HG03159 (cell line): ENCODE measurements around the gene NPDC1.

Experiments
- ATAC-seq: cut with Tn5 transposase; IDR thresholded peaks from one replicate; pipeline ENCODE4 v1.9.1; 2021; ENCODE audit warnings: mild to moderate bottlenecking, moderate library complexity; ENCODE audit not compliant: unreplicated experiment

Gene NPDC1

GRCh38 chr9:137046088-137046787 lies at the start of gene NPDC1:
Gene NPDC1 (minus strand): TSS chr9:137046177. CDS start chr9:137045989, 188 bp downstream.
- no peak for ATAC-seq

- no peak for ATAC-seq
Observed at GRCh38 chr9:137089232-137089947, 43.4 kb upstream of the NPDC1 start.

- ATAC-seq, result no peak
Observed at GRCh38 chr9:137088121-137088520, 42.1 kb upstream of the NPDC1 start.

GRCh38 chr9:137087409-137087925 lies 41.5 kb upstream of the NPDC1 start:
- ATAC-seq, result no peak

GRCh38 chr9:137086531-137087408 lies 40.8 kb upstream of the NPDC1 start, which contains the start of gene MAN1B1:
Gene MAN1B1 (plus strand): TSS chr9:137086985. CDS start chr9:137087000, 15 bp downstream.
- peak; percentile 82 for ATAC-seq

- no peak for ATAC-seq
Observed at GRCh38 chr9:137085920-137086530, 40.0 kb upstream of the NPDC1 start.

- ATAC-seq, result no peak
Observed at GRCh38 chr9:137084526-137084925, 38.5 kb upstream of the NPDC1 start.

- ATAC-seq, result no peak
Observed at GRCh38 chr9:137083394-137084004, 37.5 kb upstream of the NPDC1 start.

- ATAC-seq, result no peak
Observed at GRCh38 chr9:137082925-137083290, 36.9 kb upstream of the NPDC1 start.

- ATAC-seq, result no peak
Observed at GRCh38 chr9:137082222-137082924, 36.4 kb upstream of the NPDC1 start.

GRCh38 chr9:137080260-137081122 lies 34.5 kb upstream of the NPDC1 start:
- no peak for ATAC-seq

GRCh38 chr9:137079401-137079787 lies 33.4 kb upstream of the NPDC1 start:
- ATAC-seq, result no peak

- ATAC-seq, result no peak
Observed at GRCh38 chr9:137078701-137079400, 32.9 kb upstream of the NPDC1 start.

- peak; percentile 18 for ATAC-seq
Observed at GRCh38 chr9:137077758-137078693, 32.0 kb upstream of the NPDC1 start.

- ATAC-seq, result peak; percentile 57
Observed at GRCh38 chr9:137077010-137077747, 31.2 kb upstream of the NPDC1 start, which contains the start of gene UAP1L1. Gene UAP1L1 (plus strand): TSS chr9:137077517. CDS start chr9:137077533, 16 bp downstream.

GRCh38 chr9:137076636-137077009 lies 30.6 kb upstream of the NPDC1 start:
- ATAC-seq, result no peak
